Nephron (organoid): ENCODE measurements around the gene FAM234B.

Experiments
- H3K27ac Mint-ChIP-seq, 3 experiments: 2 replicates each; pipeline ENCODE4 v1.8.0; 2020; ENCODE audit warnings: mixed read lengths in 3 of 3, mild to moderate bottlenecking in 2 of 3, moderate library complexity in 1 of 3
- H3K27me3 Mint-ChIP-seq: 2 replicates; pipeline ENCODE4 v1.8.0; 2021; ENCODE audit warnings: low read depth, mild to moderate bottlenecking, moderate library complexity, mixed read lengths
- H3K36me3 Mint-ChIP-seq: 2 replicates; pipeline ENCODE4 v1.8.0; 2020; ENCODE audit warnings: low read depth, mixed read lengths
- H3K4me1 Mint-ChIP-seq: 2 replicates; pipeline ENCODE4 v1.8.0; 2020; ENCODE audit warnings: mixed read lengths
- H3K4me3 Mint-ChIP-seq, 3 experiments: 2 replicates each; pipeline ENCODE4 v1.8.0; 2020; ENCODE audit warnings: mild to moderate bottlenecking in 3 of 3, mixed read lengths in 3 of 3, moderate library complexity in 2 of 3
- H3K9me3 Mint-ChIP-seq: 2 replicates; pipeline ENCODE4 v1.8.0; 2020; ENCODE audit warnings: mixed read lengths
- CTCF ChIP-seq, 3 experiments: fragments of 200-600 bp; sonication (generic); IDR thresholded peaks; one replicate each; pipeline ENCODE4 v1.5.0; 2021; ENCODE audit warnings: antibody characterized with exemption in 3 of 3; ENCODE audit not compliant: unreplicated experiment in 3 of 3

FAM234B gene

DNA sequence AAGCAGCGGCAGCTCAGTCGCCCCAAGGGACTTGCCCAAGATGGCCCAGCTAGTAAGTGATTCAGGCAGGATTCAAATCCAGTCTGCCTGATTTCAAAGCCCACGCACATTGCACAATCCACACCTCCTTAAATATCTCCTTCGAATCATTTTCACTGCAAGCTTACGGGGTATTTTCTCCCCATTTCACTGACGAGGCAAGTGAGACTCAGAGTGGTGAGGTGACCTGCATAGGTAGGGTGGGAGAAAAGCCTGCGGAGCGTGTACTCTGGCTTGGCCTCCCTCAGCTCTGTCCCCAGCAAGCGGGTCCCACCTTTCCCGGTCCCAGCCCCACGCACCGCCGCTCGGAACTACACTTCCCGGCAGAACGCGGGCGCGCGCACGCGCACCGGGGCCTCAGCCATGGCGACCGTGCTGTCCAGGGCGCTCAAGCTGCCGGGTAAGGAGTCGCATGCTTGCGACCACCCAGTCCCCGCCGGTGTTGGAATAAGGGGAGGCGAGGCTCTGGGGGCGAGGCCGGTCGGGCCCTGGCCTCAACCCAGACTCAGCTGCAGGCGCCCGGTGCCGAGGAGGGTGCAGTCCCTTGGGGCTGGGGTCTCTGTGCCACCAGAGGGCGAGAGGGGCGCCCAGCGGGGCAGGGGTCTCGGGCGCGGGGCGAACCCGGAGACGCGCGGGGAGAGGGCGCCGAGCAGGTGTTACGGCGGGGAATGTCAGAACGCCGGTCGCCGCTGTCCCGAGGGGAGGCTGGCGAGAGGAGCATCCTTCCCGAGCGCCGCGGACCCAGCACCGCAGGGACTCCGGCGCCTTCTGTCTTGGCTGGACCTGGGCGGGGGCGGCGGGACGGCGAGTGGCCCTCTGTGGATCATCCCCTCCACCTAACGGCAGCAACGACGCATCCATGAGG, at the start of gene FAM234B:
TSS of gene FAM234B (plus strand) at position 380 of the 904 bp plus-strand sequence. CDS start at position 403, 23 bp downstream.
- peak in 2 of 3 experiments; percentile 17 to 27 for TF ChIP-seq CTCF (IDR thresholded peaks at IDR 0.05; ENCODE audit: unreplicated experiment in 3 of 3)
- no peaks in the 10 kb centered on the region for H3K9me3 Mint-ChIP-seq
- H3K4me1 Mint-ChIP-seq = peaks cover 18% of the 10 kb centered on the region
- H3K27me3 Mint-ChIP-seq = peaks cover 10% of the 10 kb centered on the region
- H3K4me3 Mint-ChIP-seq = peak within 1 kb of the TSS; percentile 85 to 92 (median 89)
- no peak within 1 kb of the TSS for H3K27ac Mint-ChIP-seq
- no peaks in the 10 kb centered on the region for H3K36me3 Mint-ChIP-seq

- peaks cover 36% of the 10 kb centered on the region for H3K4me1 Mint-ChIP-seq
- H3K4me3 Mint-ChIP-seq = no peak overlapping the region
- no peaks in the 10 kb centered on the region for H3K27me3 Mint-ChIP-seq
- H3K36me3 Mint-ChIP-seq = no peaks in the 10 kb centered on the region
- no peak for TF ChIP-seq CTCF (IDR thresholded peaks at IDR 0.05; ENCODE audit: unreplicated experiment in 3 of 3)
- H3K9me3 Mint-ChIP-seq = no peaks in the 10 kb centered on the region
- H3K27ac Mint-ChIP-seq = no peak overlapping the region
Observed at GRCh38 chr12:12995088-12995487, 49.1 kb upstream of the FAM234B start.

GRCh38 chr12:12996209-12996608, 48.0 kb upstream of the FAM234B start:
- H3K36me3 Mint-ChIP-seq = no peaks in the 10 kb centered on the region
- H3K4me1 Mint-ChIP-seq = peaks cover 35% of the 10 kb centered on the region
- H3K4me3 Mint-ChIP-seq = no peak overlapping the region
- TF ChIP-seq CTCF (IDR thresholded peaks at IDR 0.05; ENCODE audit: unreplicated experiment in 3 of 3) = no peak
- no peaks in the 10 kb centered on the region for H3K27me3 Mint-ChIP-seq
- H3K9me3 Mint-ChIP-seq = no peaks in the 10 kb centered on the region
- no peak overlapping the region for H3K27ac Mint-ChIP-seq

DNA sequence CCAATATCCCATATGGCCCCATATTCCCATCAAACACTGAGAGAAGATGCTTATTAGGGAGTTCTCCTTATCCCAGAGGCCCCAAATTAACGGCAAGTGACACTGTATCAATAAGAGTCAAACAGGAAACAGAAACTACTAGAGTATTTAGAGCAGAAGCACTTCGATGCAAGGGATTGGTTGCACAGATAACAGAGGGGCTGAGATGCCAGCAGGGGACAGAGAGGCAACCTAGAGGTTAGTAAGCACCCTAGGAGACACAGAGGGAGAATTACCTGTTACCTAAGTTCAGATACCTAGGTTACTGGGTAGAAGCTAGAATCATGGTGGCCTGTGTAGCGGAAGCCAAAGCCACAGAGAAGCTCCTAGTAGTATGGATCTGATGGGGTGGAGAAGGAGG, 47.0 kb upstream of the FAM234B start:
- no peaks in the 10 kb centered on the region for H3K36me3 Mint-ChIP-seq
- H3K9me3 Mint-ChIP-seq = no peaks in the 10 kb centered on the region

DNA sequence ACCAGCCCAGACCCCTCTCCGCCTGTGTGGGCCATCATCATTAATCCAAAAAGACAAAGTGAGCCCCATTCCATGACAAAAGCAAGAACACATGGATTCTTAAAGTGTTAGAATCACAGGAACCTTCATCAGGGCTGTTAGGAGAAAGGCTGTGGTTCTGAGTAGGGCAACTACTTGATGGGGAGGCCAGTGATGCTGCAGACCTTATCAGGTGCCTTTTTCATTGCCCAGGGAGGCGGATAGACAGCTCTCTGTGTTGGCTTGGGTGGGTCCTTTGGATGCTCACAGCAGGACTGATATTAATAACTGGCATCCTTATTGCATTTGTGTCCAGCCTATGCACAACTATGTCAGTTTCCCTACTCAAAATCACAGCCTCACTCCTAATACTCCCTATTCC, 46.4 kb upstream of the FAM234B start:
- H3K4me3 Mint-ChIP-seq = peak overlapping the region; percentile 29 to 60 (median 33)
- H3K4me1 Mint-ChIP-seq = peaks cover 29% of the 10 kb centered on the region
- peaks cover 3% of the 10 kb centered on the region for H3K36me3 Mint-ChIP-seq
- no peaks in the 10 kb centered on the region for H3K9me3 Mint-ChIP-seq
- no peak overlapping the region for H3K27ac Mint-ChIP-seq
- peaks cover 4% of the 10 kb centered on the region for H3K27me3 Mint-ChIP-seq
- TF ChIP-seq CTCF (IDR thresholded peaks at IDR 0.05; ENCODE audit: unreplicated experiment in 3 of 3) = no peak

More for the DNA sequence above, 47.0 kb upstream of the FAM234B start:
- peak overlapping the region; percentile 38 to 55 (median 48) for H3K4me3 Mint-ChIP-seq
- no peak for TF ChIP-seq CTCF (IDR thresholded peaks at IDR 0.05; ENCODE audit: unreplicated experiment in 3 of 3)
- no peak overlapping the region for H3K27ac Mint-ChIP-seq
- peaks cover under 1% of the 10 kb centered on the region for H3K27me3 Mint-ChIP-seq
- H3K4me1 Mint-ChIP-seq = peaks cover 32% of the 10 kb centered on the region
